ENCODE measurements around the gene ATG4B. TPM values are rescaled to one million over a fixed set of nuclear protein-coding genes. Genes with fewer than 3 reads are reported as not detected.

ATG4B gene
- total and polyA plus RNA-seq, 10 donors = 31.1 to 114 (median 87.7) TPM

DNA sequence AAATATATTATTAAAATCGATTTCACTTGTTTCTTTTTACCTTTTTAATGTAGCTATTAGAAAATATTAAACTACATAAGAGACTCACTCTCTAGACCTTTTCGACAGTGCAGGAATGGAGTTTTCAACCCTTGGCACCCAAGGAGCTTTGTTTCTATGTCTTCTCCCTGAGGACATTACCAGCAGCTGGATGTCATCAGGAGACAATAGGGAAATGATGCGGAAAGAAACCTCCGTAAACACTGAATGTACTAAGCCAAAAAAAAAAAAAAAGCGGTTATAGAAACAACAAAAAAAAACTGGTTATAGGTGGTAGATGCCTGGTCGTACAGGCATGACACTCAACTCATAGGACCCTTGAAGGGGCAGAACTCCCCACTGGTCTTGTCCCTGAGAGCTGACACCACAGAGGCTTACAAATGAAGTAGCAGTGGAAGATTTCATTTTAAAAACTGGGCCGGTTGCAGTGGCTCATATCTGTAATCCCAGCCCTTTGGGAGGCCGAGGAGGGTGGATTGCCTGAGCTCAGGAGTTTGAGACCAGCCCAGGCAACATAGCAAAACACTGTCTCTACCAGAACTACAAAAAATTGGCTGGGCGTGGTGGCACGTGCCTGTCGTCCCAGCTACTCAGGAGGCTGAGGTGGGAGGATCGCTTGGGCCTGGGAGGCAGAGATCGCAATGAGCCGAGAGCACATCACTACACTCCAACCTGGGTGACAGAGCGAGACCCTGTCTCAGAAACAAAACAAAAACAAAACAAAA lies 24.3 kb upstream of the ATG4B start:
- intact Hi-C loops (cut with DNase I; ENCODE audit: low total_unique reads) = loop anchor here (5.0 kb wide), 1 partner anchor 256 kb away; the partner anchor contains the start of gene FARP2
- WGBS, 5 donors = 82 to 91% (median 87%) methylated on average over 15 of the region's 15 CpGs

DNA sequence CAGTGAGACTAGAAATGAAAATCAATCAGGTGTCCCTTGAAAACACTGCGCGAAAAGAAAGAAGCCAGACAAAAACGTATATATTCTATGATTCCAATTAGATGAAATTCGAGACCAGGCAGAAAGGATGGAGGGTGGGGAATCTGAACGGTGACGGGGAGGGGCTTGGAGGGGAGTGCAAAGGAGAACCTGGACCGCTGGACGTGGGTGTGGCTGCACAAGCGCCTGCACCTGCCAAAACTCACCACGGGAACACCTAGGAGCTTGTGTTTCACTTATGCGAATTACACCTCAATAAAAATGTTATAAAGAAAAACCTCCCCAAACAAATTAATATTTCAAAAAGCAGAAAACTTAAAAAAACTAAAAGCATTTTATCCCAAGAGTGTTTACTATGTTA lies 22.5 kb upstream of the ATG4B start:
- WGBS, 5 donors = 86 to 95% (median 92%) methylated on average over 11 of the region's 11 CpGs
- Histone ChIP-seq H3K27me3 (replicated peaks in 1 of 7) (no peaks in the 10 kb centered on the region), H3K4me3 (no peak overlapping the region), H3K36me3 (peaks cover 0 to 17% (median 0%) of the 10 kb centered on the region in 6 donors), H3K9me3 (no peaks in the 10 kb centered on the region), H3K27ac (no peak overlapping the region), H3K4me1 (peaks cover 6 to 49% (median 31%) of the 10 kb centered on the region in 6 donors)
- no peak for TF ChIP-seq POLR2AphosphoS5 (IDR thresholded peaks at IDR 0.05)
- TF ChIP-seq, protein P1, sequence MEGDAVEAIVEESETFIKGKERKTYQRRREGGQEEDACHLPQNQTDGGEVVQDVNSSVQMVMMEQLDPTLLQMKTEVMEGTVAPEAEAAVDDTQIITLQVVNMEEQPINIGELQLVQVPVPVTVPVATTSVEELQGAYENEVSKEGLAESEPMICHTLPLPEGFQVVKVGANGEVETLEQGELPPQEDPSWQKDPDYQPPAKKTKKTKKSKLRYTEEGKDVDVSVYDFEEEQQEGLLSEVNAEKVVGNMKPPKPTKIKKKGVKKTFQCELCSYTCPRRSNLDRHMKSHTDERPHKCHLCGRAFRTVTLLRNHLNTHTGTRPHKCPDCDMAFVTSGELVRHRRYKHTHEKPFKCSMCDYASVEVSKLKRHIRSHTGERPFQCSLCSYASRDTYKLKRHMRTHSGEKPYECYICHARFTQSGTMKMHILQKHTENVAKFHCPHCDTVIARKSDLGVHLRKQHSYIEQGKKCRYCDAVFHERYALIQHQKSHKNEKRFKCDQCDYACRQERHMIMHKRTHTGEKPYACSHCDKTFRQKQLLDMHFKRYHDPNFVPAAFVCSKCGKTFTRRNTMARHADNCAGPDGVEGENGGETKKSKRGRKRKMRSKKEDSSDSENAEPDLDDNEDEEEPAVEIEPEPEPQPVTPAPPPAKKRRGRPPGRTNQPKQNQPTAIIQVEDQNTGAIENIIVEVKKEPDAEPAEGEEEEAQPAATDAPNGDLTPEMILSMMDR (IDR thresholded peaks at IDR 0.05 in 8 of 11, conservative IDR thresholded peaks at IDR 0.05 in 3 of 11) = no peak
- TF ChIP-seq POLR2A (IDR thresholded peaks at IDR 0.05) = no peak
- DNase-seq = no peak
- intact Hi-C loops (cut with DNase I; ENCODE audit: low total_unique reads) = no loop called here

More for the DNA sequence above, 24.3 kb upstream of the ATG4B start:
- peaks cover 0 to 18% (median 0%) of the 10 kb centered on the region in 6 donors for H3K36me3 ChIP-seq
- H3K27me3 ChIP-seq (replicated peaks in 1 of 7) = no peaks in the 10 kb centered on the region
- H3K4me3 ChIP-seq = no peak overlapping the region
- H3K27ac ChIP-seq = peak overlapping the region in 1 of 8 donors; percentile 9
- no peak for DNase-seq
- TF ChIP-seq, protein P1 (IDR thresholded peaks at IDR 0.05 in 8 of 11, conservative IDR thresholded peaks at IDR 0.05 in 3 of 11) = no peak
- no peak for TF ChIP-seq POLR2AphosphoS5 (IDR thresholded peaks at IDR 0.05)
- H3K9me3 ChIP-seq = no peaks in the 10 kb centered on the region
- H3K4me1 ChIP-seq = peaks cover 10 to 55% (median 41%) of the 10 kb centered on the region in 6 donors

DNA sequence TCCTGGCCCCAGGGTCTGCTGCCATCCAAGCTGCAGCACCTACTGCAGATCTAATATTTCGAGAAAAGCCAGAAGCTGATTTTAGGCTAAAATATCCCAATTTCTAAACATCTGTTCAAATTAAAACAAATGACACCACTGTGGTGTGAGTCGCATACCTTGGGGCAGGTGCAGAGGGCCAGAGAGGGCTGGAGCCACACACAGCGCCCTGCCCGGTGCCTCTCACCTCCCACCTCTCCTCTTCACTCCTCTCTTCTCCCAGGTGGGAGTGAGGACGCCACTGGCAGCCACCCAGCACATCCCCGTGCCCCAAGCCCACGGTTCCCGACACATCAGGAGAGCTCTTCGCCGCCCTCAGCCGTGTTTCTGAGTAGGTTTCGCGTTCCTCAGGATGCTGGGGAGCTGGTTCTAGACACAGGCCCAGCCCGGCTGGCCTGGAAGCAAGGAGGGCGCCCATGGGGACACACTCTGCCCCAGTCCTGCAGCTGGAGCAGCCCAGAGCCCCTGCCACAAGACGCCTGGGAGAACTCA lies 21.9 kb upstream of the ATG4B start:
- DNase-seq = no peak
- no peak overlapping the region for H3K4me3 ChIP-seq
- no peak overlapping the region for H3K27ac ChIP-seq
- H3K9me3 ChIP-seq = no peaks in the 10 kb centered on the region
- no peaks in the 10 kb centered on the region for H3K27me3 ChIP-seq (replicated peaks in 1 of 7)
- TF ChIP-seq POLR2A (IDR thresholded peaks at IDR 0.05) = no peak
- TF ChIP-seq POLR2AphosphoS5 (IDR thresholded peaks at IDR 0.05) = no peak
- TF ChIP-seq, protein P1 (IDR thresholded peaks at IDR 0.05 in 8 of 11, conservative IDR thresholded peaks at IDR 0.05 in 3 of 11) = no peak
- peaks cover 6 to 44% (median 27%) of the 10 kb centered on the region in 6 donors for H3K4me1 ChIP-seq
- intact Hi-C loops (cut with DNase I; ENCODE audit: low total_unique reads) = no loop called here
- peaks cover 0 to 17% (median 0%) of the 10 kb centered on the region in 6 donors for H3K36me3 ChIP-seq
- 90 to 96% (median 94%) methylated on average over 14 to 16 of the region's 16 CpGs for whole genome bisulfite sequencing, 5 donors
